GM18870 (cell line): ENCODE results near the gene SERPINA9.
"Not testable (repeated sequence)": the region's sequence is repeated elsewhere in the genome, so short reads cannot be mapped to it uniquely, and the experiment has no call there.

Experiments used
- ATAC-seq: cut with Tn5 transposase; IDR thresholded peaks from one replicate; pipeline ENCODE4 v1.9.1; 2021; ENCODE audit warnings: moderate library complexity; ENCODE audit not compliant: unreplicated experiment

Gene SERPINA9

DNA sequence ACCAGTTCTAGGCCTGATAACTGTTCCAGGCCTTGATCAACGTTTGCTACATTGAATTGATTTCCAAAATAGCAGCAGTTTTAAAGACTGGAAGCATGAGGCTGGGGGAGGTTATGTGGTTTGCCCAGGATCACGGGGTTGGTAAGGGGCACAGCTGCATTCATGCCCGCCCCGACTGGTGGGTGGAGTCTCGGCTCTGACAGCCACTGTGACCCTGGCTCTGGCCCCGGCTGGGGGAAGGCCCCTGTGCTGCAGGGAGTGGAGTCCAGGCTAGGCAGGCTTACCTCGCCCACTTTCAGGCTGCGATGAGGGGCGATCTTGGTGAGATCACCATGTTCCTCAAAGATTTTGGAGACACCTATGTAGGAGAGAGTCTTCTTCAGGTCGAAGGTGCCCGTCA, 13.3 kb upstream of the SERPINA9 start:
- no peak for ATAC-seq

DNA sequence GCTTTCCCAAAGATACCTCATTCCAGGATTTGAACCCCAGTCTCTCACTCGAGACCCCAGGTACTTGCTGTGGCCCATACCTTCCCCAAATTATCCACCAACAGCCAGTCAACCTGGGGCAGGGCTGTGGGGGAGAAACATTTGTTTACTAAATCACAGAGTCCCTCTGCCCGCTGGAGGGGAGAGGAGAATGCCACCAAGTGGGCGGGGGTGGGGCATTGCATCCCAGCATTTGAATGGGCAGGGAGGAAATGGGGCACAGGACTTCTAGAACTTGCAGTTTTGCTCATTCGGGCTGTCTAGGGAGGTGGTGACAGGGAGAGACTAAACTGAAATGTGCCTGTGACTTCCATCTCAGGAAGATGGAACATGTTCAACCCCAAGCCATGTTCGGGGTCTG, 10.9 kb upstream of the SERPINA9 start:
- no peak for ATAC-seq

DNA sequence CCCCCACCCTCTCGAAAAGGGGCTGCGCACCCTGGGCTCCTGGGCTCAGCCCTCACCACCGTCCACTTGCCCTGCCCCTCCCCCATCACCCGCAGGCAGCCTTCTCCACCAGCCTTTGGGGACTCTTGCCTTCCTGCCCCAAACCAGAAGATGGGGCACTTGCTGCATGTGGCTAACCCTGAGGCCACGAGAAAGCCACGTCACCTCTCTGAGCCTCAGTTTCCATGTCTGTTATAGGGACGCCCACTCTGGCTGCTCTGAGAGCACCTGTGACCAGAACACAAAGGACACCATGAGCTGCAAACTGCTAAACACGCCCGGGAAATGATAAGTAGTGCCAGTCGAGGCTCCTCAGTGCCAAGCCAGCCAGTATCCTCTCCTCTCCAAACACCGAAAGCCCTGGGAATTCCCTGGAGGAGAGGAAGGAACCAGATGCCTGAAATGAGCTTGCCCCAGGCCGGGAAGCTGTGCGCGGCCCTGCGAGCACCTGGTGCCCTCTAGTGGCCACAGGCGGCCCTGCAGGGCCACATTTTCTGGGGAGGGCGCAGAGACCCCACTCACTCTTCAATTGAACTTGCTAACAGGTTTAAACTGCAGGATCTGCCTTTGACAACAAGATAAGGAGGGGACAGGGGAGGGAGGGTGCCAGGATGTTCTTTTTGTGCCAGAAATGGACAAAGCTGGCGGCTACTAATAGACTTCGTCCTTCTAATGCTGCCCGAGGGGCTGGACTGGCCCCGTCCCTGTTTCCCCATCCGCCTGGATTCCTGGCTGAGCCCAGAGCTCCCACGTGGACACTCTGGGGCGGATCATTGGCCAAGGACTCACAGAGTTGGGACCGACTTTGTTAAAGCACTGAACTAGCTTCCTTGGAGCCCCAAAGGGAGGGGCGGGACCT, 10.2 kb upstream of the SERPINA9 start:
- no peak for ATAC-seq

DNA sequence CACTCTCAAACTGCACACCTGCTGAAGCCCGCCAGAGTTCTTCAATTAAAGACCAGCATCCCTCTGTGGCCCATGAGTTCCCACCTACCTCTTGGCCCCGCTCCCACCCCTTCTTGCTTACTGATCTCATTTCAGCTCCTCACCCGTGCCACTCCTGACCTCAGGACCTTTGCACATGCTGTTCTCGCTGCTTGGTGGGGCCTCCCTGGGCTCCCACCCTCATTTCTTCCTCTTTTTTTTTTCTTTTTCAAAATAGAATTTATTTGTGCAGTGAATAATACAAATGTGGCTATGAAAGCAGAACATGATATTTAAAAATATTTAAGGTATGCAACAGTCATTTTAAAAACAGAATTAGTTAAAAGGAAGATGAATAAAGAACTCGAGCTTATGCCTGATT, 8.5 kb upstream of the SERPINA9 start:
- ATAC-seq, result no peak

DNA sequence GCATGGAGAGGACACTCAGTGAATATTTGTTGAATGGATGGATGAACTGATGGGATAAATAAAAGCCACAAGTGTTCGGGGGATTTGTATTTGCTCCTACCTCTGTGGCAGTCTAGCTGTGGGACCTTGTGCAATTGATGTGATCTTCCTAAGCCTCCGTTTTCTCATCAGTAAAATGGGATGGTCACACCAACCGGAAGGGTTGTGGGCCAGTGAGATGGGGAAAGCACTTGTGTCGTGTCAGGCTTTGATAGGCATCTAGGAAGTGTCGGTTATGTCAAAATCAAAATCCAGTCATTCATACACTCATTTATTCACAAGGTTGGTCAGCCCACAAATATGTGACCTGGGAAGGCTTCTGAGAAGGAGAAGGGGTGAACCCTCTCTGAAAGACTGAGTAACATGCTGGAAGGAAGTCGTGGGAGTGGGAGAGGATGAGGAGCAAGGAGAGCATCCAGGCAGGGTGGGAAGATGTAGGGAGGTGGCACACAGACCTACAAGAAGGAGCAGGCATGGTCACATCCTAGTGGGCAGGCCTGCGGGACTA, 7.8 kb upstream of the SERPINA9 start:
- no peak for ATAC-seq

DNA sequence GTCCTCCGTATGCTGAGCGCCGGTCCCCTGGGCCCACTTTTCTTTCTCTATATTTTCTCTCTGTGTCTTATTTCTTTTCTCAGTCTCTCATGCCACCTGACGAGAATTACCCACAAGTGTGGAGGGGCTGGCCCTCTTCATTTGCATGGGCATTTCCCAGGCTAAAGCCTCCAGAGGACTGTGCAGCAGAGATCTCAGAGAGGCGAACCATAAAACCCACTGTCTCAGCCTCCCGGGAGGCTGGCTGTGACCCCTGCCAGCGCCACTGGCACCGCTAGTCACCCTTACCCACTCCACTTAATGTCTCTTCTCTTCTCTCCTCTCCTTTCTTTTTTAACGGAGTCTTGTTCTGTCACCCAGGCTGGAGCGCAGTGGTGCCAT, 7.1 kb upstream of the SERPINA9 start:
- ATAC-seq, result no peak

DNA sequence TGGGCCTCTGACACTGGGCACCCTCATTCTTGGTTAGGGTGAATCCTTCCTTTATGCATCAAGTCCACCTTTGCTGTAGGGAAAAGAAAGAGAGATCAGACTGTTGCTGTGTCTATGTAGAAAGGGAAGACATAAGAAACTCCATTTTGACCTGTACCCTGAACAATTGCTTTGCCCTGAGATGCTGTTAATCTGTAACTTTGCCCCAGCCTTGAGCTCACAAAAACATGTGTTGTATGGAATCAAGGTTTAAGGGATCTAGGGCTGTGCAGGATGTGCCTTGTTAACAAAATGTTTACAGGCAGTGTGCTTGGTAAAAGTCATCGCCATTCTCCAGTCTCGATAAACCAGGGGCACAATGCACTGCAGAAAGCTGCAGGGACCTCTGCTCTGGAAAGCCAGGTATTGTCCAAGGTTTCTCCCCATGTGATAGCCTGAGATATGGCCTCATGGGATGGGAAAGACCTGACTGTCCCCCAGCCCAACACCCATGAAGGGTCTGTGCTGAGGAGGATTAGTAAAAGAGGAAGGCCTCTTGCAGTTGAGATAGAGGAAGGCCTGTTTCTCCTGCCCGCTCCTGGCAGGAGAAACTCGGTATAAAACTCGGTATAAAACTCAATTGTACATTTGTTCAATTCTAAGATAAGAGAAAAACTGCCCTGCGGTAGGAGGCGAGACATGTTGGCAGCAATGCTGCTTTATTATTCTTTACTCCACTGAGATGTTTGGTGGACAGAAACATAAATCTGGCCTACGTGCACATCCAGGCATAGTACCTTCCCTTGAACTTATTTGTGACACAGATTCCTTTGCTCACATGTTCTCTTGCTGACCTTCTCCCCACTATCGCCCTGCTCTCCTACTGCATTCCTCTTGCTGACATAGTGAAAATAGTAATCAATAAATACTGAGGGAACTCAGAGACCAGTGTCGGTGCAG, 6.4 kb upstream of the SERPINA9 start:
- ATAC-seq, result not testable (repeated sequence)

DNA sequence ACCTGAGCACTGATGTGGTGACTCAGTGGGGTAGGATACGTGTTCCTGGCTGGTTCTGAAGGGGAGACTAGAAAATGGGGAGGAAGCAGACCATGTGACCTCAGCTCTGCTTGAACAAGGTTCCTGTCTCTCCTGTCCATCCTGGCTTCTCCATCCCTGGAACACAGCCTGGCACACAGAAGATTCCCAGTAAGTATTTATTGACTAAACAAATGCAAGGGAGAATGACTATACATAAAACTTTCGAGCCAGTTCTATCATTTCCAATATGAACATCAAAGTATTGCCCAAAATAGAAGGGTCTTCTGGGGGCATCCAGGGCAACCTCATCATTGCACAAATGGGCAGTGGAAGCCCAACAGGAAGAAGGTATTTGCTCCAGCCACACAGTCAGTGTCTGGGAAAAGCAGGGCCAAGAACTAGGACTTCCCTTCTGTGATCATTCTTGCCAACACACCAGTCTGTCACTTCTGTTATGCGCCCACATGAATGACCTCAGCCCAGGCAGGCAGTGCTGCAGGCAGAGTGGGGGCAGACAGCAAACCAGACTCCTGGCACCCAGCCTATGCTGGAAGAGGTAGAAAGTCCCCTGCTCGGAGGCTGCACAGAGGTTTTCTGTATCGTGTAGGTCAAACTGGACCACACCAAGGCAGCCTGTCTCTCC, 5.6 kb upstream of the SERPINA9 start:
- no peak for ATAC-seq

DNA sequence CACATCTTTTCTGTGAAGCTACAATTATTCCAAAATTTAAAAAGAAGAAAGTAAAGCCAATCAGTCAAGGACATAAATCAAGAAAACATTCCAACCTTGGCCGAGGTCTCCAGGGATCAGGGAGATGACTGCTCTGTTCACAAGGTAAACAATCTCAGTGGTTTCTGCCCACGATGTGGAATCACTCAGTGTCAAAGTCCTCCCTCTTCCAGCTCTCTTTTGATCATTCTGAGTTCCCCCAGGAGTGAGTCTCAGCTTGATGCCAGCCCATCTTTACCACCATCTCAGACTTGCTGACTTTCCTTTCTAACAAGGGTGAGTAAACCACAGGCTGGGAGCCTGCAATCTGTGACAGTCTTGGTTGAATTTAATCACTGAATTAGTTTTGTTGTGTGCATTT, 4.8 kb upstream of the SERPINA9 start:
- no peak for ATAC-seq

DNA sequence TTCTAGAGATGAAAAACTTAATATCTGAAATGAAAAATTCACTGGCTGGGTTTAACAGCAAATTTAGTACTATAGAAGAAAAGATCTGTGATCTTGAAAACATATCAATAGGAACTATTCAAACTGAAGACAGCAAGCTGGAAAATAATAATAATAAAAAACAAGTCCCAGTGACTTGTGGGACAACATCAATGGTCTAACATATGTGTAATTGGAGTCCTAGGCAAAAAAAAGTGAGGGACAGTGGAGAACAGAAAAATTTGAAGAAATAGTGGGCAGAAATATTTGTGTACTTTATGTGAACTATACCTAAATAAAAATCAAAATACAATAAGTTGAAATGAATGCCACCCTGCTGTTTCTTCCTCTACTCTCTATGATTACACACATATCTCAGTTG, 2.4 kb upstream of the SERPINA9 start:
- ATAC-seq, result no peak

DNA sequence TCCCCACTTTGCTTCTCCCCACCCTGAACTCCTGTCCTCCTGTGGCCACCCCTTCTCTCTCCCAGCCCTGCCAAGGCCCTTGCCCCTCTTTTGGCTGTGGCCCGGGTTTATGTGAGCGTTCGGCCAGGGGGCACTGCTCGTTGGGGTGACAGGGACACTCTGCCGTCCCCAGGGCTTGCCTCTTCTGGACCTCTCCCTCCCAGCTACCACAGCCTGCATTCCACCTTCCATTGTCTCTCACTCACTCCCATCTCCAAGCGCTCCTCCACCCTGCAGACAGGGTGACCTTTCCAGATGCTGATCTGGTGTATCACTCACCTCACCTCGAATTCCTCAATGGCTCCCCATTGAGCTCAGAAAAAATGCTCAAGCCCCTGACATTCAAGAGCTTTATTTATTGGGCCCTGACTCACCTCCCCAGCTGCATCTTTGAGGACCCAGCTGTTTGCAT, 1.4 kb downstream of the SERPINA9 start:
- ATAC-seq, result no peak

DNA sequence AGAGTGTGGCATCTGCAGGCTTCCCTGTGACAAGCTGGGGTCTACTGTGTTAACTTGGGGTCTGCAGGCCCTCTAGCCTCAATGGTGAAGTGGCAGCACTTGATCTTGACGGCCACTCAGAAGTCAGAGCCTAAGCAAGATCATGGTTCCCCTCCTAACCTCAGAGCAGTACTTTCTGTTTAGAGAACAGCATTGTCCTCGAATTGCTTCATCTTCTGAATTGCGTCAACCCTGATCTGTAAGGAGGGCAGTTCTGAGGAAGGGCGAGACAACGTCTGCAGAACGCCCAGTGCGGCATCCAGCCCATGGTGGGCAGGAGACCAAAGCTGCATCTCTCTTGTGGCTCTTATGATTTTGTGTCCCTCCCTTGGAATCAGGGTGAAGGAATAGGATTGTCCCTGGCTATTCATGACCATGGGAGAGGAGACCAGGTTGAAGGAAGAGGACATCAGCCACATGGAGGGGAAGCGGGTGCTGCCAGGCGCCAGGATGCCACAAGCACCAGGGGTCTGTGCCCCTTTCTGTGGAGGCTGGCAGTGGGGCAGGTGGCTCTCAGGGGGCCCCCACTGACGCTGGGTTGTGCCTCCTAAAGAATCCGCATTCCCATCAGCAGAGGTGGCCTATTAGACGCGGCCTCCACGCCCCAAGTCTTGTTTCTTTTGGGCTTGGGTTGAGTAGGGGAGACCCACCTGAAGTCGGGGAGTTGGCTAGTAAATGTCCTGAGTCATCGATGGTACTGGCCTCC, 2.2 kb downstream of the SERPINA9 start:
- ATAC-seq, result no peak

DNA sequence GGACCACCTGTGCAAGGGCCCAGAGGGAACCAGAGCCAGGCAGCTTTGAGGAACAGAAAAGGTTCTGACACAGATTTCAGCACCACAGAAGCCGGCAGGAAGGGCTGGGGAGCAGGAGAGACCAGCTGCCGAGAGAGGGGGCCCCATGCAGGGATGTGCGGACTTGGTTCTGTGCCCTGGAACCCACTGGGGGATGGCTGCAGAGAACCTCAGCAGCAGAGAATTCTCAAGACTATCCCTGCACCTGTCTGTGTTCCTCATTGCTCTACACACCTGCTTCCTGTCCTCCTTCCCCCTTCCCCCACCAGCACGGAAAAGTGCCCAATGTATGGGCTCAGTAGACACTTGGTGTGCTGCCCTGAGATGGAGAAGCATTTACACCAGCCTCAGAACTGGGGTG, 3.2 kb downstream of the SERPINA9 start:
- ATAC-seq, result no peak

DNA sequence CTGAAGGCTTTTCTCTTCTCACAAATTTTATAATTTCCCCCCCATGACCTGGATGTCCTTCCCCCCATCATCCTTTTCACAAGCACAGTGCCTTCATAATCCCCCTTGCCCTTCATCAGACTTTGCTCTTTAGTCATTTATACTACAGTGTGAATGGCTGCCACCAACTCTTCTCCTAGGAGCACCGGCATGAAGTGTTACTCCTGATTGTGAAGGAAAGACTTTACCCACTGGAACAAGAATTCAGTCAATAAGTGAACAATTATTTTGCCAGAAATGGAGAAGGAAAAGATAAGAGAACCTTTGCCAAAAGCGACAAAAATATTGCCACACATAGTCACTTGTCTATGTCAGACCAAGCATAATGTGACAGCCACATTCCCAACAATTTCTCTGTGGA, 5.0 kb downstream of the SERPINA9 start:
- no peak for ATAC-seq

DNA sequence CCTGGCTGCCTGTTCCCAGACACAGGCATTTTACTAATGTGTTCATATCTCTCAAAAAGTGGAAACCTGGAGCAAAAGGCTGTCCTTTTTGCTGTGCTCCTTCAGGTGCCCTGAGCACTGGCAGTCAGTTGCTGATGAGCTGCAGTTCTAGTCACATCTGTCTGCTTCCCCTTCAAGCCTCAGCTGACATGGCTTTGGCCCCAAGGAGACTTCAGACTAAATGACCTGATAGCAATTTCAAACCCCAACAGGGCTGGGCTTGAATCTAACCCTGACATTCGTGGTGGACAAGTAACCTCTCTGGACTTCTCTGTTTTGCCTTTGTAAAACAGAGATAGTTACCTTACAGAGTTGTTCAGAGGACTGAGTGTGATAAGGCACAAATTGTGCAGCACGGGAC, 5.7 kb downstream of the SERPINA9 start:
- ATAC-seq, result no peak

DNA sequence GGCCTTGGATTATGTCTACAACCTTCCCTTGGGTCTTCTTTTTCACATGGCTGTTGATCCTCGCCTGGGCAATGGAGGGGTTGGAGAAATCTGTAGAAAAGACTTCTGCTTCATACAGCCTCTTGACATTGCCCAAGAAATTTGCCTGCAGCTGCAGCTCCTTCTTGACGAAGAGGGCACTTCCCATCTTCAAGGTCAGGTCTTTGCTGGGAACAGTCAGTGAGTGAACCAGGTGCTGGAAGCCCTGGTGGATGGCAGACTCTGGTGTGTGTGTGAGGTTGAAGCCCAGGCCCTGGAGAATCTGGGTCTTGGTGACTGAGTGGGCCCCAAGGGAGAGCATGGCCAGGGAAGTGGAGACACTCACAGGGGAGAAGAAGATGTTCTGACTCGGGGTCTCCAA, 6.7 kb downstream of the SERPINA9 start:
- ATAC-seq, result no peak

DNA sequence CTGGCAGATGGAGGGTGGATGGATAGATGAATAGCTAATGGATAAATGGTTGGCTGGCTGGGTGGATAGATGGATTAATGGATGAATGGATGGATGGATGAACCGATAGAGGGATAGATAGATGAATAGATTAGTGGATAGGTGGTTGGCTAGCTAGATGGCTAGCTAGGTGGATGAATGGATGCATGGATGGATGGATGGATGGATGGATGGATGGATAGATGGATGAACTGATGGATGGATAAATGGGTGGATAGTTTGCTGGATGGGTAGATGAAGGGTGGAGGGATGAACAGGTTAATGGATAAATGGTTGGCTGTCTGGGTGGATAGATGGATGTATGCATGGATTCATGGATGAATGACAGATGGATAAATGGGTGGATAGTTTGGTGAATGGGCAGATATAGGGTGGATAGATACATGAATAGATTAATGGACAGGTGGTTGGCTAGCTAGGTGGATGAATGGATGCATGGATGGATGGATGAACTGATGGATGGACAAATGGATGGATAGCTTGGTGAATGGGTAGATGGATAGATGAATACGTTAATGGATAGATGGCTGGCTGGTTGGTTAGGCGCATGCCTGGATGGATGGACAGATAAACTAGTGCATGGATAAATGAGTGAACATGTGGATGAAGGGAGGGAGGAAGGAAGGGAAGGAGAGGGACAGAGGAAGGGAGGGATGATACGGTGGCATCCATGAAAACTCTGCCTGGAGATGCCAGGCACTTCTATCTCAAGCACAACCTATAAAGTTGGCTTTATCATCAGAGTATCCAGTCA, 8.1 kb downstream of the SERPINA9 start:
- no peak for ATAC-seq

DNA sequence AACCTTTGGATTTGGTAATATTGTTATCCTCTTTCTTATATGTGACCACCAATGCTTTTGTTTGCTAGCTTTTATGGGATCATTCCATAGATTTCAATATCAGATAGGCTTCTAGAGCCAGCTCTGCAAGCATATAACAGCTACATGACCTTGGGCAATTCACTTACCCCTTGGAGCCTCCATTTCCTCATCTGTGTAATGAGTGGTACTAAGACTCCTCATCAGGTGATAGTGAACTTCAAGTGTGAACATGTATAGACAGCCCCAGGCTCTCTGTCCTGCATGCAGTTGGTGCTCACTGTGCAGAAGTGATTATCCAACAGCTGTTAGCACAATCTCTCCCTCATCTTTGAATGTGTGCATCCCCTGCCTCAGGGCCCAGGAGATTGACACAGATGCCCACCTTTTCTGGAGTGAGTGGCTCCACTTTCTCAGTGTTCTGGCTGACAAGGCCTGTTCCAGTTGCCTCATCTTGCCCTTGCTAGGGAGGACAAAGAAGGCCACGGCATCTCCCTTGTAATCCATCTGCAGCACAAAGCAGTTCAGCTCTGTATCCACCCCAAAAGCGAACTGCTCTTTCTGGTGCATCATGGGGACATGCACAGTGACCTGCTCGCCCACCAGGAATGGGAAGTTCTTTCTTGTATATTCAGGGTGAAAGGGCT, 9.2 kb downstream of the SERPINA9 start:
- no peak for ATAC-seq

DNA sequence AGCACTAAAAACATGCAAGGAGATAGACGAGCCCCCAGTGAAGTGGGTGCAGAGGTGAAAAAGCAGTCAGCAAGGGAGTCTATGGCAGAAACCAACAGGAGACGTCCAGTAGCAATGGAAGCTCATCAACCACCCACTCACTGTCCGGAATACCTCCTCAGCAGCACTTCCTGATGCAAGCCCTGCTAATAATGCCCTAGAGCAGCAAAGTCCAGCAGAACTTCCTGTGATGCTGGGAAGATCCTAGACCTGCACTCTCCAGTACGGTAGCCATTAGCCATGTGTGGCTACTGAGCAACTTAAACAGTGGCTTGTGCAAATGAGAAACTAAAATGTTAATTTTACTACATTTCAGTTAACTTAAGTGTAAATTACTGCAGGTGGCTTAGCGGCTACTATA, 11.0 kb downstream of the SERPINA9 start:
- no peak for ATAC-seq
